ENCODE results near the gene SLC41A3. TPM values are rescaled to one million over a fixed set of nuclear protein-coding genes. Genes with fewer than 3 reads are reported as not detected.

The SLC41A3 gene
- total RNA-seq, 2 donors from 2014 or later = 32.2 to 131 TPM

DNA sequence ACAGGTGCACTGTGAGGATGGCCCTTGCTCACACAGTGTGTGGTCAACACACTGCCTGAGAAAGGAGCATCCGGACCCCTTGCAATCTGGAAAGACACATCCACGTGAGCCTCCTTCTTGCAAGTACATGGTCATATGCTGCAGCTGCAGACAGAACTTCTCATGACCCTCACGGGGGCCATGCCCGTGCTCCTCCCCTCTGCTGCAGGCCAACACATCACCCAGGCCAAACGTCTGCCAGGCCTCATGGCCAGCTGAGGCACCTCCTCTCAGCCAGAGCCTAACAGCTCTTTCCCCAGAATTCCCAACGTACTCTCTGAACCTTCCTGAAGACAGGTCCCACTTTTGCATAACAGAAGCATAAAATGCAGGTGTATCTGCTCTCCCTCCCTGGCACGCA is 25.3 kb downstream of the SLC41A3 start:
- no peaks in the 10 kb centered on the region for H3K9me3 ChIP-seq
- intact Hi-C loops (cut with DNase I) = no loop called here
- DNase-seq (ENCODE audit: low spot score) = no peak
- 73% methylated on average over 7 of the region's 7 CpGs for WGBS
- TF ChIP-seq POLR2A (IDR thresholded peaks at IDR 0.05) (no peak), POLR2AphosphoS5 (IDR thresholded peaks at IDR 0.05) (no peak)
- TF ChIP-seq, protein P1, sequence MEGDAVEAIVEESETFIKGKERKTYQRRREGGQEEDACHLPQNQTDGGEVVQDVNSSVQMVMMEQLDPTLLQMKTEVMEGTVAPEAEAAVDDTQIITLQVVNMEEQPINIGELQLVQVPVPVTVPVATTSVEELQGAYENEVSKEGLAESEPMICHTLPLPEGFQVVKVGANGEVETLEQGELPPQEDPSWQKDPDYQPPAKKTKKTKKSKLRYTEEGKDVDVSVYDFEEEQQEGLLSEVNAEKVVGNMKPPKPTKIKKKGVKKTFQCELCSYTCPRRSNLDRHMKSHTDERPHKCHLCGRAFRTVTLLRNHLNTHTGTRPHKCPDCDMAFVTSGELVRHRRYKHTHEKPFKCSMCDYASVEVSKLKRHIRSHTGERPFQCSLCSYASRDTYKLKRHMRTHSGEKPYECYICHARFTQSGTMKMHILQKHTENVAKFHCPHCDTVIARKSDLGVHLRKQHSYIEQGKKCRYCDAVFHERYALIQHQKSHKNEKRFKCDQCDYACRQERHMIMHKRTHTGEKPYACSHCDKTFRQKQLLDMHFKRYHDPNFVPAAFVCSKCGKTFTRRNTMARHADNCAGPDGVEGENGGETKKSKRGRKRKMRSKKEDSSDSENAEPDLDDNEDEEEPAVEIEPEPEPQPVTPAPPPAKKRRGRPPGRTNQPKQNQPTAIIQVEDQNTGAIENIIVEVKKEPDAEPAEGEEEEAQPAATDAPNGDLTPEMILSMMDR (IDR thresholded peaks at IDR 0.05) = no peak
- no peak overlapping the region for H3K27ac ChIP-seq
- H3K36me3 ChIP-seq = no peaks in the 10 kb centered on the region
- no peaks in the 10 kb centered on the region for H3K27me3 ChIP-seq (replicated peaks; ENCODE audit: insufficient read depth)
- H3K4me1 ChIP-seq (replicated peaks) = no peaks in the 10 kb centered on the region
- H3K4me3 ChIP-seq = no peak overlapping the region

DNA sequence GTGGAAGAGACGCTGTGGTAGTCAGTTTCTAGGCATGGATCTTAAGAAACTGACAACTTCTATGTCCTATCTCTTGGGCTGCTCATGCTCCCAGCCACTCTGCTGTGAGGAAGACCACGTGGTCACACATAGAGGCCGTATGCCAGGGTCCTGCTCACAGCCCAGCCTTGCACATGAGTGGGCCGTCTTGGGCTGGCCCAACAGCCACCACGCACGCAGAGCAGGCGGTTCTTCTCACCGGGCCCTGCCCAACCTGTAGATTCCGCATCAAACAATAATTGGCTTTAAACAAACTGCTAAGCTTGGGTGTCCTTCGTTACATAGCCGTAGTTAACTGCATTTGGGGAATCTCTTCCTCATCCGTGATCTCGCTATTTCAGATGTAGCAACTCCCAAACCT is 26.0 kb downstream of the SLC41A3 start:
- no peaks in the 10 kb centered on the region for H3K4me1 ChIP-seq (replicated peaks)
- DNase-seq (ENCODE audit: low spot score) = no peak
- H3K27me3 ChIP-seq (replicated peaks; ENCODE audit: insufficient read depth) = no peaks in the 10 kb centered on the region
- no peak overlapping the region for H3K4me3 ChIP-seq
- H3K36me3 ChIP-seq = no peaks in the 10 kb centered on the region
- no peak overlapping the region for H3K27ac ChIP-seq
- TF ChIP-seq, protein P1 (IDR thresholded peaks at IDR 0.05) = no peak
- TF ChIP-seq POLR2A (IDR thresholded peaks at IDR 0.05) (no peak), POLR2AphosphoS5 (IDR thresholded peaks at IDR 0.05) (no peak)
- WGBS = 95% methylated on average over 13 of the region's 13 CpGs
- H3K9me3 ChIP-seq = no peaks in the 10 kb centered on the region
- intact Hi-C loops (cut with DNase I) = no loop called here

GRCh38 chr3:126057501-126057819 is 26.5 kb downstream of the SLC41A3 start:
- H3K4me3 ChIP-seq = no peak overlapping the region
- intact Hi-C loops (cut with DNase I) = no loop called here
- H3K27me3 ChIP-seq (replicated peaks; ENCODE audit: insufficient read depth) = no peaks in the 10 kb centered on the region
- no peaks in the 10 kb centered on the region for H3K4me1 ChIP-seq (replicated peaks)
- no peaks in the 10 kb centered on the region for H3K36me3 ChIP-seq
- no peaks in the 10 kb centered on the region for H3K9me3 ChIP-seq
- H3K27ac ChIP-seq = no peak overlapping the region
- no peak for TF ChIP-seq POLR2AphosphoS5 (IDR thresholded peaks at IDR 0.05)
- TF ChIP-seq POLR2A (IDR thresholded peaks at IDR 0.05) = no peak
- TF ChIP-seq, protein P1 (IDR thresholded peaks at IDR 0.05) = no peak
- WGBS = 76% methylated on average over 9 of the region's 10 CpGs
- DNase-seq (ENCODE audit: low spot score) = no peak

DNA sequence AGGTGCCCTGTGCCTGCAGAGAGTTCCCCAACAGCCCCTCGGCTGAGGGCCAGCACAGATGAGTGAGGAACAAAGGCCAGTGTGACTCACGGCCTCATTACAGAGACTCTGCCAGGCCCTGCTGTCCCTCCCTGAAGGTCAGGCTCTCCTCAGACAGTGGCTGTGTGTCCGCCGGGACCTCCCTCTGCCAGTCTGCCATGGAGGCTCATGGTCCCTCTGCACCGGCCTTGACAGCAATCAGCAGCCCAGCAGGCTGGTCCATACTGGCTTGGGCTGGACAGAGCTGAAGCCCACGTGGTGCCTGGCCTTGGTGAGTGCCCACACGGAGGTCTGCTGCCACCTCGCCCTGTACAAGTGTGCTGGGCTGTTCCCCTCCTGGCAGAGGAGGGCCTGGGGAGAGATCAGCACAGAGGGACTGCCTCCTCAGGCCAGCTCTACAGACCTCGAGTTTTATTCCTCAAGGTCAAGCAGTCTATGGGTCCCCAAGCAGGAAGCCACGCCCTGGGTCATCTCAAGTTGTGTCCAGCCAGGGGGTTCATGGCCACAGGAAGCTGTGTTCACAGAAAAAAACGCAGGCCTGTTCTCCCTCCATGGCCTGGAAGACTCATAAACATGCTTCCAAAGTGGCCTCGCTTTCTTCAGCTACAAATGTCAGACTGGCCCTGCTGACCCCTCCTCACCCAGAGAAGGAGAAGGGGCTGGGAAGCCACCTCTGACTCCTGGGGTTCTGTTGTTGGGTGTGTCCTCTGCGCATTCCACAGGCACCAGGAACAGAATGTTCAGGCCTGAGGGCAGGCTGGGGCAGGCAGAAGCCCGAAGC is 27.0 kb downstream of the SLC41A3 start:
- TF ChIP-seq, protein P1 (IDR thresholded peaks at IDR 0.05) = no peak
- TF ChIP-seq POLR2A (IDR thresholded peaks at IDR 0.05) (no peak), POLR2AphosphoS5 (IDR thresholded peaks at IDR 0.05) (no peak)
- Histone ChIP-seq H3K4me3 (no peak overlapping the region), H3K9me3 (no peaks in the 10 kb centered on the region), H3K36me3 (no peaks in the 10 kb centered on the region), H3K4me1 (replicated peaks) (no peaks in the 10 kb centered on the region), H3K27me3 (replicated peaks; ENCODE audit: insufficient read depth) (no peaks in the 10 kb centered on the region), H3K27ac (no peak overlapping the region)
- WGBS = 68% methylated on average over 12 of the region's 14 CpGs
- intact Hi-C loops (cut with DNase I) = no loop called here
- DNase-seq (ENCODE audit: low spot score) = no peak

GRCh38 chr3:126056088-126056487 is 27.8 kb downstream of the SLC41A3 start:
- intact Hi-C loops (cut with DNase I) = no loop called here
- Histone ChIP-seq H3K36me3 (no peaks in the 10 kb centered on the region), H3K27ac (no peak overlapping the region), H3K9me3 (no peaks in the 10 kb centered on the region), H3K27me3 (replicated peaks; ENCODE audit: insufficient read depth) (no peaks in the 10 kb centered on the region), H3K4me1 (replicated peaks) (no peaks in the 10 kb centered on the region), H3K4me3 (no peak overlapping the region)
- TF ChIP-seq POLR2A (IDR thresholded peaks at IDR 0.05) (no peak), POLR2AphosphoS5 (IDR thresholded peaks at IDR 0.05) (no peak)
- TF ChIP-seq, protein P1 (IDR thresholded peaks at IDR 0.05) = no peak
- DNase-seq (ENCODE audit: low spot score) = no peak
- 97% methylated on average over 10 of the region's 10 CpGs for WGBS
